Measurements from ENCODE around the gene MTRR.

- no peak for TF ChIP-seq POLR2AphosphoS5 (IDR thresholded peaks at IDR 0.05; ENCODE audit: borderline replicate concordance, low read depth, low read length)
- TF ChIP-seq EZH2 (IDR thresholded peaks at IDR 0.05) = no peak
- no peak for TF ChIP-seq FOXP2 (optimal IDR thresholded peaks at IDR 0.05; ENCODE audit: control extremely low read depth, extremely low read length, insufficient read depth)
Measured at GRCh38 chr5:7916171-7916804, 47.3 kb downstream of the MTRR start.

All from SK-N-MC (cell line).